GM20431 (cell line): ENCODE data around the gene SMC1B.
"Not testable (repeated sequence)": the region's sequence is repeated elsewhere in the genome, so short reads cannot be mapped to it uniquely, and the experiment has no call there.

Experiments used
- in situ Hi-C: fragments of 300-500 bp; cut with MseI, MboI; formaldehyde crosslinking; loops from one replicate; pipeline ENCODE4 v1.15.0; 2020; ENCODE audit warnings: low sequenced_read_pairs; ENCODE audit not compliant: unreplicated experiment

The SMC1B gene

DNA sequence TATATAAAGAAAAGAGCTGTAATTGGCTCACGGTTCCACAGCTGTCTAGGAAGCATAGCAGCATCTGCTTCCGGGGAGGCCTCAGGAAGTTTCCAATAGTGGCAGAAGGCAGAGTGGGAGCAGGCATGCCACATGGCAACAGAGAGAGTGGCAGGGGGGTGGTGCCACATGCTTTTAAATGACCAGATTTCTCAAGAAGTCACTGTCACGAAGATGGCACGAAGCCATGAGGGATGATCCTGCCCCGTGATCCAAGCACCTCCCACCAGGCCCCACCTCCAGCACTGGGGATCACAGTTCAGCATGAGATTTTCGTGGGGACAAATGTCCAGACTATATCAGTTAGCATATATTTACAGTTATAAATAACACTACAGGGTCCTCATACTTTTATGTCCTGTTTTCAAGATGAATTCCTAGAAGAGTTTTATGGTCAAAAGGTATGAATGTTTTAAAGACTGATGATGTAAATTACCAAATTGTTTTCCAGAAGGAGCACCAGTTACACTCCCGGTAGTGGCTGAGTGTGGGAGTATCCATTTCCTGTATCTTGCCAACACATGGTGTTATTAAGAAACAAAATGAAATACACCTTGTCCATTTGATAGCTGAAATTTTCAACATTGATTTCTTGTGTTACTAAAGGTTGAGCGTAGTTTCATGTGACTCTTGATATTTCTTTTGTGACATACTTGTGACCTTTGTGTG is 84.4 kb downstream of the SMC1B start:
- in situ Hi-C loops = no loop called here

DNA sequence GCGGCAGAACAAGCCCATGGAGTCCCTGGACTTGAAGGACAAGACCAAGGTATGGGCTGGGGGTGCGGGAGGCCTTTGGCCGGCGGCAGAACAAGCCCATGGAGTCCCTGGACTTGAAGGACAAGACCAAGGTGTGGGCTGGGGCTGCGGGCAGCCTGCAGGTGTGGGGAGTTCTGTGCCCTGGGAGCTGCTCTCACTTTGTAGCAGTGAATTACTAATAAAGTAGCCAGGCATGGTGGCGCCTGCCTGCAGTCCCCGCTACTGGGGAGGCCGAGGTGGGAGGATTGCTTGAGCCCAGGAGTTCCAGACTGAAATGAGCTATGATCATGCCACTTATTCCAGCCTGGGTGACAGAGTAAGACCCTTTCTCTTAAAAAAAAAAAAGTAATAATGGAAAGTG is 85.1 kb downstream of the SMC1B start:
- in situ Hi-C loops = not testable (repeated sequence)

GRCh38 chr22:45324311-45324711 is 89.1 kb downstream of the SMC1B start:
- in situ Hi-C loops = no loop called here

GRCh38 chr22:45323695-45324094 is 89.7 kb downstream of the SMC1B start:
- in situ Hi-C loops = no loop called here

- in situ Hi-C loops = no loop called here
Measured at GRCh38 chr22:45322873-45323525, 90.4 kb downstream of the SMC1B start.

- in situ Hi-C loops = no loop called here
Measured at GRCh38 chr22:45321827-45322226, 91.6 kb downstream of the SMC1B start.

- in situ Hi-C loops = no loop called here
Measured at GRCh38 chr22:45320357-45320976, 92.9 kb downstream of the SMC1B start.

DNA sequence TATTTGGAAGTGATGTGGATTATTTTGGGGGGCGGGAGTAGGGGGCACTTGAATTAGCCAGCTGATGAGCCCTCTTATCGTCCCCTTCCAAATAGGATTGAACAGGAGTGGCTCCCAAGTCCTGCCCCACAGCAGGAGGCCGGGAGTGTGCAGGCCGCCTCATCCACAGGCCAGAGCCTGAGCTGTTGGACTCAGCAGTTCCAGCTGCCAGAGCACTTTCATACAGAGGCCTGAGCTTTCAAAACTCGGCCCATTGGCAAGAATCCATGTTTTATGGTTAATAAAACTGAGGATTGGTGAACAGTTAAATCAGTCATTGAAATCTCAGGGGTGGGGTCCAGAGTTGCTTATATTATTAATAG is 94.1 kb downstream of the SMC1B start:
- in situ Hi-C loops = no loop called here

GRCh38 chr22:45318558-45319323 is 94.7 kb downstream of the SMC1B start:
- in situ Hi-C loops = no loop called here

DNA sequence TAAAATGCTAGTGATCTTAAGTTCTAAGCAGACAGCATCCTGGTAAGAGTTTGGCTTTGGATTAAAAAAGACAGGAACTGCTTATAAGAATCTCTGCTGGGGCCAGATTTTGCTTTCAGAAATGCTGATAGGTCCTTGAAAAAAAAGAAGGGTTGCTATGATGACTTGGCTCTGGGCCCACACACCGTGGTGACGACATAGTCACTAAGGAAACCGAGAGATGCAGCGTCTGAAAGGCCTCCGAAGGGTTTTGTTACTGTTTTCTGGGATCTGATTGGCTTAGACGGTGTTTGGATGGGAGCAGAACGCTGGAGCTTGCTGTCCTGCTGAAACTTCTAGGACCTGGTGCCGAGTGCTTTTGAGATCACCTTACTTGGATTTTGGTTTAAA is 95.2 kb downstream of the SMC1B start:
- in situ Hi-C loops = no loop called here

- in situ Hi-C loops = no loop called here
Measured at GRCh38 chr22:45317551-45318167, 95.7 kb downstream of the SMC1B start.

DNA sequence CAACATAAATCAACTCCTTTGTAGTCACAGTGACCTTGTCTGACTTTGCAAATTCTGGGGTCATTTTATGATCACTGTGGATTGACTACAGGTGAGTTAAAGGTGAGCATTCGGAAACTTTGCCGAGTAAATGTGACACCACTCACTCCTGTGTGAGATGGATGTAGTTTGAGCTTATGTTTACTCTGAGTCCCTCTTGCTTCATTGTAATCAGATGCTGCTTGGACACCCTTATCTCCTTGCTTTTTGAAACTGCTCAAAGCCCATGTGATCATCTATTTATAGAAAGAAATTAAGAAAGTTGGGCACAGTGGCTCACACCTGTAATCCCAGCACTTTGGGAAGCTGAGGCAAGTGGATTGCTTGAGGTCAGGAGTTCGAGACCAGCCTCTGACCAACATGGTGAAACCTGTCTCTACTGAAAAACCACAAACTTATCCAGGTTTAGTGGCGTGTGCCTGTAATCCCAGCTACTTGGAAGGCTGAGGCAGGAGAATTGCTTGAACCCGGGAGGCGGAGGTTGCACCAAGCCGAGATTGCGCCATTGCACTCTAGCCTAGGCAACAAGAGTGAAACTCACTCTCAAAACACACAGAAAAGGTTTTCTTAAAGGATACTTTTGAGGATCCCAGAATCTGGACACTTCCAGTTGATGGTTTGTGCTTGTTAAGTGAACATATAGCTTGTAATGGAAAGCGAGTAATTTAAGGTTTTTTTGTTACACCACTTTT is 96.4 kb downstream of the SMC1B start:
- in situ Hi-C loops = no loop called here

DNA sequence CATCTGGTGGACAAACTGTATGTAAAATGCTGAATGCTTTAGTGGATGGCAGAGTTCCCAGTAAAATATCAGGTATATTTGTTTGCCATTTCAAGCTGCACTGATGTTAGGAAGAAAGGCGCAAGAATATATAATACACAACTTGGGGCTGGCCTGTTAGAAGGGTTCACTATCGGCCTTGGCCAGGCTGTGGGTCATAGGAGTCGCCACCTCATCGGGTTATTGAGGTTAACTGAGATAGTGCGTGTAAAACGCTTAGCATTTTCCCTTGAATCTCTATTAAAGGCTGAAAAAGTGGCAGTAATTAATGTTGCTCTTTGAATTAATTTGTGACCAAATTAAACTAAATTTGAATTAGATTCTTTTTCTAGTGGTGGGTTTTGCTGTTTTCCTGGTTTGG is 98.6 kb downstream of the SMC1B start:
- in situ Hi-C loops = no loop called here

DNA sequence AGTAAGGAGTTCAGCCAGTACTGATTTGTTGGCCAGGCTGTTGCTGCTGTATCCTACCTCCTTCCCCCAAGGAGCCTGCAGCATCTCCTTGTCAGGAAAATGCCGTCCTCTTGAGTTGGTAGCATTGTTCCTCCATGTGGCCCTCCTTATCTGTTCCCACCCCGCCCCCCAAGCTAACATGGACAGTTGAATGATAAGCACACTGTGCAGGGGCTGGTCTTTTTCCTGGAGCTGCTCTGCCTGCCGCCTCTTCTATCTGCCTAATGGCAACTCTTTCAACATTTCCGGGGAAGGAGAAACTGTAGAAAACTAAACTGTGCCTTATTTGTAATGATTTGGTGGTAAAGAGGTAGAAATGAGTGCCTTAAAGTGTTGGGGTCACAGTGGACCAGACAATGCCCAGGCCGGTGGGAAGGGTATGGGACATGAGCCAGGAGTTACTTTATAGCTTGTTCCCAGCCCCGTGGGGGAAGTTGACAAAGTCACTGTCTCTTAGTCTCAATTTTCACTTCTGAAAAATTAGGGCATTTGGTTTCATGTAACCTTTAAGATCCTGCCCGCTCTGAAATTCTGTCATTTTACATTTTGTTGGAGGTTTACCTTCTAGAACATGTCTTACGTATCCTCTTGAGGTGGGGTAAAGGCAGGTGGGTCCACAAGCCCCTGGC is 99.2 kb downstream of the SMC1B start:
- in situ Hi-C loops = no loop called here

GRCh38 chr22:45312856-45313255 is 100.5 kb downstream of the SMC1B start:
- in situ Hi-C loops = no loop called here

- in situ Hi-C loops = no loop called here
Measured at GRCh38 chr22:45312415-45312814, 101.0 kb downstream of the SMC1B start.

GRCh38 chr22:45310977-45311531 is 102.3 kb downstream of the SMC1B start:
- in situ Hi-C loops = no loop called here

GRCh38 chr22:45310331-45310976 is 102.9 kb downstream of the SMC1B start:
- in situ Hi-C loops = no loop called here
